Measurements from ENCODE around the gene YIPF2. TPM values are rescaled to one million over a fixed set of nuclear protein-coding genes. Genes with fewer than 3 reads are reported as not detected.
"Not testable (repeated sequence)": the region's sequence is repeated elsewhere in the genome, so short reads cannot be mapped to it uniquely, and the experiment has no call there.

The YIPF2 gene
- total RNA-seq, 1 donor from 2014 or later: 42.7 TPM

- Histone ChIP-seq H3K36me3 (no peaks in the 10 kb centered on the region), H3K4me1 (peaks cover 53% of the 10 kb centered on the region), H3K27ac (no peak overlapping the region), H3K9me3 (no peaks in the 10 kb centered on the region), H3K27me3 (no peaks in the 10 kb centered on the region), H3K4me3 (no peak overlapping the region)
- TF ChIP-seq POLR2A (IDR thresholded peaks at IDR 0.05): no peak
- TF ChIP-seq CTCF (IDR thresholded peaks at IDR 0.05): no peak
- TF ChIP-seq POLR2AphosphoS5 (IDR thresholded peaks at IDR 0.05; ENCODE audit: insufficient read depth in 1 of 2, low read depth in 1 of 2): no peak
- no peak for DNase-seq (ENCODE audit: extremely low spot score in 2 of 2)
- intact Hi-C loops (cut with DNase I): no loop called here
Measured at GRCh38 chr19:10963865-10964264, 35.4 kb upstream of the YIPF2 start.

GRCh38 chr19:10962863-10963262 lies 34.4 kb upstream of the YIPF2 start:
- Histone ChIP-seq H3K4me1 (peaks cover 43% of the 10 kb centered on the region), H3K27me3 (no peaks in the 10 kb centered on the region), H3K27ac (no peak overlapping the region), H3K36me3 (no peaks in the 10 kb centered on the region), H3K4me3 (no peak overlapping the region), H3K9me3 (no peaks in the 10 kb centered on the region)
- DNase-seq (ENCODE audit: extremely low spot score in 2 of 2): no peak
- no peak for TF ChIP-seq POLR2AphosphoS5 (IDR thresholded peaks at IDR 0.05; ENCODE audit: insufficient read depth in 1 of 2, low read depth in 1 of 2)
- TF ChIP-seq POLR2A (IDR thresholded peaks at IDR 0.05): no peak
- no peak for TF ChIP-seq CTCF (IDR thresholded peaks at IDR 0.05)
- intact Hi-C loops (cut with DNase I): no loop called here

- Histone ChIP-seq H3K36me3 (no peaks in the 10 kb centered on the region), H3K4me3 (peak overlapping the region; percentile 66 to 93), H3K27me3 (no peaks in the 10 kb centered on the region), H3K27ac (peak overlapping the region; percentile 95), H3K9me3 (no peaks in the 10 kb centered on the region), H3K4me1 (peaks cover 43% of the 10 kb centered on the region)
- intact Hi-C loops (cut with DNase I): no loop called here
- DNase-seq (ENCODE audit: extremely low spot score in 2 of 2): no peak
- TF ChIP-seq CTCF (IDR thresholded peaks at IDR 0.05): no peak
- TF ChIP-seq POLR2A (IDR thresholded peaks at IDR 0.05): no peak
- no peak for TF ChIP-seq POLR2AphosphoS5 (IDR thresholded peaks at IDR 0.05; ENCODE audit: insufficient read depth in 1 of 2, low read depth in 1 of 2)
Measured at GRCh38 chr19:10961073-10961860, 32.8 kb upstream of the YIPF2 start.

- Histone ChIP-seq H3K4me1 (peaks cover 43% of the 10 kb centered on the region), H3K36me3 (no peaks in the 10 kb centered on the region), H3K9me3 (no peaks in the 10 kb centered on the region), H3K27ac (peak within 1 kb of the TSS; percentile 95), H3K27me3 (no peaks in the 10 kb centered on the region), H3K4me3 (peak within 1 kb of the TSS; percentile 66 to 93)
- intact Hi-C loops (cut with DNase I): no loop called here
- DNase-seq (ENCODE audit: extremely low spot score in 2 of 2): no peak
- TF ChIP-seq POLR2AphosphoS5 (IDR thresholded peaks at IDR 0.05; ENCODE audit: insufficient read depth in 1 of 2, low read depth in 1 of 2) (peak; percentile 54 to 97), POLR2A (IDR thresholded peaks at IDR 0.05) (peak in 1 of 2 donors; percentile 90), CTCF (IDR thresholded peaks at IDR 0.05) (no peak)
Measured at GRCh38 chr19:10960314-10961072, 32.1 kb upstream of the YIPF2 start, which contains the start of gene SMARCA4. Gene SMARCA4 (plus strand): TSS chr19:10961030. CDS start chr19:10984152, 23,122 bp downstream.

DNA sequence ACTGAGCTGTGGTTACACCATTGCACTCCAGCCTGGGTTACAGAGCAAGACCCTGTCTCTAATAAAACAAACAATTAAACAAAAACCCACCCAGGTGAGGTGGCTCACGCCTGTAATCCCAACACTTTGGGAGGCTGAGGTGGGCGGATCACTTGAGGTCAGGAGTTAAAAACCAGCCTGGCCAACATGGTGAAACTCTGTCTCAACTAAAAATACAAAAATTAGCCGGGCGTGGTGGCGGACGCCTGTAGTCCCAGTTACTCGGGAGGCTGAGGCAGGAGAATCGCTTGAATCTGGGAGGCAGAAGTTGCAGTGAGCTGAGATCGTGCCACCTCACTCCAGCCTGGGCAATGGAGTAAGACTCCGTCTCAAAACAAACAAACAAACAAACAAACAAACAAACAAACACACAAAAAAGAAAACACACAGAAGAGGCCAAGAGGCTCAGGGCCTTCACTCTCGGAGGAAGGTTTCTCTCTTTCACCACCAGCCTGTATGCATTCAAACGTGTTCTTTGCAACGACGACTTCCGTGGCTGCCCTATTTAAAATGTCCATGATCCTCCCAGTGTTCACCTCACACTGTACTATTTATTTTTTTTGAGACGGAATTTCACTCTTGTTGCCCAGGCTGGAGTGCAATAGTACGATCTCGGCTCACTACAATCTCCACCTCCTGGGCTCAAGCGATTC lies 31.0 kb upstream of the YIPF2 start:
- Histone ChIP-seq H3K27ac (peak overlapping the region; percentile 92), H3K4me1 (peaks cover 37% of the 10 kb centered on the region), H3K4me3 (peak overlapping the region; percentile 66 to 93)
- H3K36me3 ChIP-seq; intact Hi-C loops (cut with DNase I); DNase-seq (ENCODE audit: extremely low spot score in 2 of 2); H3K9me3 ChIP-seq; H3K27me3 ChIP-seq: not testable (repeated sequence)
